ENCODE measurements around the gene UIMC1.

- no peak for TF ChIP-seq CTCF (IDR thresholded peaks at IDR 0.05)
- no peak for TF ChIP-seq POLR2AphosphoS5 (IDR thresholded peaks at IDR 0.05)
Measured at GRCh38 chr5:177015156-177015555, 8.6 kb upstream of the UIMC1 start.
